CD4-positive, alpha-beta T cell (primary cell): ENCODE measurements around the gene PDZRN4. TPM values are rescaled to one million over a fixed set of nuclear protein-coding genes. Genes with fewer than 3 reads are reported as not detected.

ENCODE experiments used
- ATAC-seq: fragments of 200-7000 bp; cut with Tn5 transposase; one replicate; pipeline ENCODE4 v1.10.0; 2022; ENCODE audit warnings: mild to moderate bottlenecking; ENCODE audit not compliant: poor library complexity
- CTCF ChIA-PET: fragments of 350-600 bp; sonication (Branson Sonifier 250); formaldehyde crosslinking; loops from one replicate; lab custom pipeline; 2021; ENCODE audit warnings: antibody characterized with exemption, inconsistent platforms; lab: Charles Lee
- POLR2A ChIA-PET: fragments of 350-600 bp; sonication (Branson Sonifier 250); formaldehyde crosslinking; loops from one replicate; lab custom pipeline; 2021; ENCODE audit warnings: antibody characterized with exemption, inconsistent platforms; lab: Charles Lee
- DNase-seq, 14 experiments: peaks; one replicate each; pipeline ENCODE4 v3.0.0-alpha.2; 2013 to 2020; ENCODE audit warnings: mixed read lengths in 2 of 14
- H3K27ac ChIP-seq, 2 donors: one replicate each; pipeline versions ENCODE4 v1.5.1 to v1.7.0; 2013; ENCODE audit warnings: low read length in 2 of 2, low read depth in 1 of 2, mild to moderate bottlenecking in 1 of 2
- H3K27me3 ChIP-seq, 2 experiments: 1 replicate in 1 of 2; 2 replicates in 1 of 2; pipeline versions ENCODE4 v1.6.1 to v1.7.0; 2013; ENCODE audit warnings: low read length in 2 of 2, control low read depth in 1 of 2, mild to moderate bottlenecking in 1 of 2, moderate library complexity in 1 of 2; ENCODE audit not compliant: insufficient read depth in 2 of 2, control insufficient read depth in 1 of 2
- H3K36me3 ChIP-seq: one replicate; pipeline ENCODE4 v1.6.1; 2013; ENCODE audit warnings: low read length, control low read depth; ENCODE audit not compliant: insufficient read depth
- H3K4me1 ChIP-seq: one replicate; pipeline ENCODE4 v1.6.1; 2013; ENCODE audit warnings: low read length, control low read depth; ENCODE audit not compliant: insufficient read depth
- H3K4me3 ChIP-seq: one replicate; pipeline ENCODE4 v1.5.1; 2013; ENCODE audit warnings: mild to moderate bottlenecking, low read length, moderate library complexity
- H3K9me3 ChIP-seq, 2 experiments: 1 replicate in 1 of 2; 2 replicates in 1 of 2; pipeline versions ENCODE4 v1.6.1 to v1.7.0; 2013; ENCODE audit warnings: low read length in 2 of 2, mild to moderate bottlenecking in 2 of 2, control low read depth in 1 of 2, moderate library complexity in 1 of 2; ENCODE audit not compliant: control insufficient read depth in 1 of 2, insufficient read depth in 1 of 2
- H3K27ac Mint-ChIP-seq: one replicate; pipeline ENCODE4 v1.8.0; 2020; ENCODE audit warnings: mixed read lengths
- H3K27me3 Mint-ChIP-seq: one replicate; pipeline ENCODE4 v1.8.0; 2021; ENCODE audit warnings: mixed read lengths
- H3K36me3 Mint-ChIP-seq: one replicate; pipeline ENCODE4 v1.8.0; 2021; ENCODE audit warnings: low read depth, mixed read lengths
- H3K4me1 Mint-ChIP-seq: one replicate; pipeline ENCODE4 v1.8.0; 2021; ENCODE audit warnings: low read depth, mixed read lengths
- H3K4me3 Mint-ChIP-seq: one replicate; pipeline ENCODE4 v1.8.0; 2020; ENCODE audit warnings: mild to moderate bottlenecking, mixed read lengths
- H3K9me3 Mint-ChIP-seq: one replicate; pipeline ENCODE4 v1.8.0; 2020; ENCODE audit warnings: mixed read lengths
- intact Hi-C, 2 experiments: fragments of 100-400 bp; cut with DNase I in 1 of 2; cut with micrococcal nuclease in 1 of 2; formaldehyde crosslinking; loops; one replicate each; pipeline versions ENCODE4 v1.15.1 to v1.9.0; 2023 to 2025; cut with DNase I, micrococcal nuclease
- total RNA-seq, 174 experiments: library from RNA in 2 of 174; stranded (reverse) in 2 of 174; gene quantifications; one replicate each; pipeline ENCODE4 v1.2.3 and lab custom pipeline; 2021 to 2026
- TF ChIP-seq, protein P1 (sequence below): fragments of 200-600 bp; IDR thresholded peaks from one replicate; pipeline ENCODE4 v1.8.0; 2022; ENCODE audit warnings: antibody characterized with exemption, mild to moderate bottlenecking

PDZRN4 gene
- total RNA-seq, 2 experiments from 2014 or later, result not detected

DNA sequence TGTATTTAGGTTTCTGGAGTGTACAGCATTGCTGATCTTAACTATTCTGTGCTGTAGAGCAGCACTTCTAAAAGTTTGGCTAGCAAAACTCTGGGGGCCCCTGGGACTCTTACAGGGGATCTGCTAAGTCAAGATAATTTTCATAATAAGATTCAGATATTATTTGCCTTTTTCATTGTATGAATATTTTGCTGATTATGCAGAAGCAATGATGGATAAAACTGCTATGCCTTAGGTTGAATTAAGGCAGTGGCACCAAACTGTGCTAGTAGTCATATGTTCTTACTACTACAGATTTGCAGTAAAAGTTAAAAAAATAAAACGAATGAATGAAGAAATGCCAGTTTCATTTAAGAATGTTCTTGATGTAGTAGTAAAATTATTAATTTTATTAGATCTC lies 160.1 kb downstream of the PDZRN4 start:
- Mint-ChIP-seq H3K27me3 (no peaks in the 10 kb centered on the region), H3K4me1 (no peaks in the 10 kb centered on the region), H3K9me3 (peaks cover 4% of the 10 kb centered on the region), H3K27ac (no peak overlapping the region), H3K36me3 (no peaks in the 10 kb centered on the region), H3K4me3 (no peak overlapping the region)
- TF ChIP-seq, protein P1, sequence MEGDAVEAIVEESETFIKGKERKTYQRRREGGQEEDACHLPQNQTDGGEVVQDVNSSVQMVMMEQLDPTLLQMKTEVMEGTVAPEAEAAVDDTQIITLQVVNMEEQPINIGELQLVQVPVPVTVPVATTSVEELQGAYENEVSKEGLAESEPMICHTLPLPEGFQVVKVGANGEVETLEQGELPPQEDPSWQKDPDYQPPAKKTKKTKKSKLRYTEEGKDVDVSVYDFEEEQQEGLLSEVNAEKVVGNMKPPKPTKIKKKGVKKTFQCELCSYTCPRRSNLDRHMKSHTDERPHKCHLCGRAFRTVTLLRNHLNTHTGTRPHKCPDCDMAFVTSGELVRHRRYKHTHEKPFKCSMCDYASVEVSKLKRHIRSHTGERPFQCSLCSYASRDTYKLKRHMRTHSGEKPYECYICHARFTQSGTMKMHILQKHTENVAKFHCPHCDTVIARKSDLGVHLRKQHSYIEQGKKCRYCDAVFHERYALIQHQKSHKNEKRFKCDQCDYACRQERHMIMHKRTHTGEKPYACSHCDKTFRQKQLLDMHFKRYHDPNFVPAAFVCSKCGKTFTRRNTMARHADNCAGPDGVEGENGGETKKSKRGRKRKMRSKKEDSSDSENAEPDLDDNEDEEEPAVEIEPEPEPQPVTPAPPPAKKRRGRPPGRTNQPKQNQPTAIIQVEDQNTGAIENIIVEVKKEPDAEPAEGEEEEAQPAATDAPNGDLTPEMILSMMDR, result no peak
- Histone ChIP-seq H3K36me3 (no peaks in the 10 kb centered on the region), H3K4me1 (no peaks in the 10 kb centered on the region), H3K9me3 (no peaks in the 10 kb centered on the region), H3K27ac (no peak overlapping the region), H3K4me3 (no peak overlapping the region), H3K27me3 (no peaks in the 10 kb centered on the region)
- DNase-seq (no peak), ATAC-seq (no peak)
- intact Hi-C loops, result no loop called here
- CTCF ChIA-PET, result no interaction called here
- POLR2A ChIA-PET, result no interaction called here

DNA sequence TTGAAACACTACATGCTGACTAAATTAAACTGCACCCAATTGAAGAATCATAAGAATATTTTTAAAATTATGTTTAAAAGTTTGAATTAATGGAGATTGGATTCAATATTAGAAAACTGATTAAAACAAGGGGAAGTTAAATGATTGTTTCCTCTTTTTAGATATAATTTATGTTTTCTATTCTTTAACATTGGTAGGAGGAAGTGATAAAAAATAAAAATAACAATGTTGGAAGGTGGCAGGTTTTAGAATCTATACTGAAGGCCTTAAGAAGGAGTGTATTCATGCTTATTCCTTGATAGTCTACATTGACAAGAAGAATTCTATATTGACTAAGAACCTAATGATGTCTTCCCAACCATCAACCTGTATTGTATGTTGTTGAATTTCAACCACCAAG lies 168.1 kb downstream of the PDZRN4 start:
- no peak overlapping the region for H3K4me3 Mint-ChIP-seq
- TF ChIP-seq, protein P1, result no peak
- ChIA-PET POLR2A (no interaction called here), CTCF (no interaction called here)
- Histone ChIP-seq H3K27ac (no peak overlapping the region), H3K4me3 (no peak overlapping the region), H3K9me3 (no peaks in the 10 kb centered on the region), H3K27me3 (no peaks in the 10 kb centered on the region), H3K4me1 (no peaks in the 10 kb centered on the region), H3K36me3 (no peaks in the 10 kb centered on the region)
- no peaks in the 10 kb centered on the region for H3K27me3 Mint-ChIP-seq
- peaks cover 2% of the 10 kb centered on the region for H3K9me3 Mint-ChIP-seq
- H3K36me3 Mint-ChIP-seq, result no peaks in the 10 kb centered on the region
- DNase-seq (no peak), ATAC-seq (no peak)
- intact Hi-C loops, result no loop called here
- H3K27ac Mint-ChIP-seq, result no peak overlapping the region
- no peaks in the 10 kb centered on the region for H3K4me1 Mint-ChIP-seq

DNA sequence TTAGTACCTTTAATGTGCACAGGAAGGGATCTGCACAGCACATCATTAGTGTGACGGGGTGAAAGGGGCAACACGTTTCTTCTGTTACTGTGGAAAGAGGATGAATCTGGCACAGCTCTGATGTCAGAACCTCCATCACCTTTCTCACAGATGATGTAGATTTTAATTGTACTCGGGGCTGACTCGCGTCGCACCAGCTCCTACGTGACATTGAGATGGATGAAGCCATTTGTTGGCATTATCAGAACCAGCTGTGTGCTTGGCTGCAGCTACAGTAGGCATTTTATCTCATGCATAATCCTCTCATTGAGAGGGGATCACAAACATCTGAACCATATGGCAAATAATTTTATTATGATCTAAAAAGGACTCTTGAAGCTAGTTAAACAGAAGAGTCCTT lies 173.6 kb downstream of the PDZRN4 start:
- no peaks in the 10 kb centered on the region for H3K36me3 ChIP-seq
- no peaks in the 10 kb centered on the region for H3K27me3 ChIP-seq
- H3K36me3 Mint-ChIP-seq, result no peaks in the 10 kb centered on the region
- ATAC-seq (no peak), DNase-seq (no peak)
- no peak overlapping the region for H3K4me3 ChIP-seq
- no peak overlapping the region for H3K4me3 Mint-ChIP-seq
- POLR2A ChIA-PET, result no interaction called here
- H3K9me3 Mint-ChIP-seq, result no peaks in the 10 kb centered on the region
- CTCF ChIA-PET, result interaction anchor here (1.3 kb wide), 1 partner anchor 10 kb away, joined by 3 read pairs; no protein-coding TSS in a partner anchor
- intact Hi-C loops, result no loop called here
- H3K9me3 ChIP-seq, result no peaks in the 10 kb centered on the region
- no peak overlapping the region for H3K27ac ChIP-seq
- no peaks in the 10 kb centered on the region for H3K4me1 Mint-ChIP-seq
- H3K4me1 ChIP-seq, result no peaks in the 10 kb centered on the region
- H3K27me3 Mint-ChIP-seq, result no peaks in the 10 kb centered on the region
- no peak overlapping the region for H3K27ac Mint-ChIP-seq
- TF ChIP-seq, protein P1, result no peak
